GM19240 (cell line): Measurements from ENCODE around the gene LY86.

Experiments
- DNase-seq: peaks from one replicate; pipeline ENCODE4 v3.0.0; 2011; ENCODE audit warnings: low spot score; ENCODE audit not compliant: insufficient read length

The LY86 gene

GRCh38 chr6:6701864-6702263 lies 113.3 kb downstream of the LY86 start:
- DNase-seq, result no peak

- DNase-seq, result no peak
These were observed 115.2 kb downstream of the LY86 start for GRCh38 chr6:6703699-6704098.
